ENCODE results near the gene MBTD1.
A peak's percentile ranks its signal among the peaks of the same experiment; 100 is the strongest.
"Not testable (repeated sequence)": the region's sequence is repeated elsewhere in the genome, so short reads cannot be mapped to it uniquely, and the experiment has no call there.

MBTD1 gene

GRCh38 chr17:51230306-51230705, 29.5 kb downstream of the MBTD1 start:
- H3K79me2 ChIP-seq (ENCODE audit: control insufficient read depth, insufficient read depth, low read length, poor library complexity), result no peaks in the 10 kb centered on the region
- no peak overlapping the region for H3K4me3 ChIP-seq (ENCODE audit: low read depth, low read length)
- H3K9ac ChIP-seq (ENCODE audit: low read length), result no peak overlapping the region
- H3K9me3 ChIP-seq (ENCODE audit: insufficient read depth, low read depth, low read length), result no peaks in the 10 kb centered on the region
- peak in 1 of 2 donors; percentile 1 for DNase-seq
- no peak overlapping the region for H4K12ac ChIP-seq (ENCODE audit: low read depth, low read length)
- no peak overlapping the region for H3K4me2 ChIP-seq (ENCODE audit: low read length)
- H3K27me3 ChIP-seq (ENCODE audit: insufficient read depth, low read length), result no peaks in the 10 kb centered on the region
- H2AK5ac ChIP-seq (ENCODE audit: low read length), result no peak overlapping the region
- no peaks in the 10 kb centered on the region for H3K4me1 ChIP-seq (ENCODE audit: control insufficient read depth in 1 of 2, insufficient read depth in 2 of 2, low read length in 2 of 2)
- no peak overlapping the region for H3K4ac ChIP-seq (ENCODE audit: low read depth, low read length)
- no peak overlapping the region for H2BK120ac ChIP-seq (ENCODE audit: insufficient read depth, low read length, poor library complexity)
- no peak overlapping the region for H3K18ac ChIP-seq (ENCODE audit: low read length)
- H4K91ac ChIP-seq (ENCODE audit: low read depth, low read length), result no peak overlapping the region
- no peak overlapping the region for H3K14ac ChIP-seq (ENCODE audit: low read length)
- H3K27ac ChIP-seq (ENCODE audit: low read depth, low read length), result no peak overlapping the region
- H2BK12ac ChIP-seq (ENCODE audit: low read length), result no peak overlapping the region
- no peaks in the 10 kb centered on the region for H3K36me3 ChIP-seq (ENCODE audit: control insufficient read depth in 1 of 2, insufficient read depth in 2 of 2, low read length in 2 of 2)
- no peak overlapping the region for H4K8ac ChIP-seq (ENCODE audit: low read depth, low read length)
- no peak overlapping the region for H2BK5ac ChIP-seq (ENCODE audit: low read depth, low read length, poor library complexity)
- H3K79me1 ChIP-seq (ENCODE audit: low read length), result no peaks in the 10 kb centered on the region
- no peak overlapping the region for H3K23ac ChIP-seq (ENCODE audit: low read length)
- no CpG with 5 or more reads among the region's 4 CpGs for WGBS (ENCODE audit: extremely low coverage, insufficient coverage, insufficient read length)
- no peak overlapping the region for H2AFZ ChIP-seq (ENCODE audit: insufficient read depth, low read length, poor library complexity)

- Histone ChIP-seq H3K79me2 (ENCODE audit: control insufficient read depth, insufficient read depth, low read length, poor library complexity) (no peaks in the 10 kb centered on the region), H3K4me2 (ENCODE audit: low read length) (no peak overlapping the region), H2AK5ac (ENCODE audit: low read length) (no peak overlapping the region), H2BK12ac (ENCODE audit: low read length) (no peak overlapping the region), H3K14ac (ENCODE audit: low read length) (no peak overlapping the region), H2BK5ac (ENCODE audit: low read depth, low read length, poor library complexity) (no peak overlapping the region), H4K12ac (ENCODE audit: low read depth, low read length) (no peak overlapping the region), H3K79me1 (ENCODE audit: low read length) (no peaks in the 10 kb centered on the region), H3K4ac (ENCODE audit: low read depth, low read length) (no peak overlapping the region), H3K36me3 (ENCODE audit: control insufficient read depth in 1 of 2, insufficient read depth in 2 of 2, low read length in 2 of 2) (no peaks in the 10 kb centered on the region), H3K27ac (ENCODE audit: low read depth, low read length) (no peak overlapping the region), H3K9ac (ENCODE audit: low read length) (no peak overlapping the region), H2AFZ (ENCODE audit: insufficient read depth, low read length, poor library complexity) (no peak overlapping the region), H3K18ac (ENCODE audit: low read length) (no peak overlapping the region), H3K9me3 (ENCODE audit: insufficient read depth, low read depth, low read length) (no peaks in the 10 kb centered on the region), H3K4me3 (ENCODE audit: low read depth, low read length) (no peak overlapping the region), H3K27me3 (ENCODE audit: insufficient read depth, low read length) (no peaks in the 10 kb centered on the region), H3K4me1 (ENCODE audit: control insufficient read depth in 1 of 2, insufficient read depth in 2 of 2, low read length in 2 of 2) (no peaks in the 10 kb centered on the region), H4K8ac (ENCODE audit: low read depth, low read length) (no peak overlapping the region), H4K91ac (ENCODE audit: low read depth, low read length) (no peak overlapping the region), H2BK120ac (ENCODE audit: insufficient read depth, low read length, poor library complexity) (no peak overlapping the region), H3K23ac (ENCODE audit: low read length) (no peak overlapping the region)
- WGBS (ENCODE audit: extremely low coverage, insufficient coverage, insufficient read length), result no CpG with 5 or more reads among the region's 3 CpGs
- no peak for DNase-seq
Observed at GRCh38 chr17:51229889-51230288, 30.0 kb downstream of the MBTD1 start.

- no peak for DNase-seq
- Histone ChIP-seq H3K79me2 (ENCODE audit: control insufficient read depth, insufficient read depth, low read length, poor library complexity) (no peaks in the 10 kb centered on the region), H3K23ac (ENCODE audit: low read length) (no peak overlapping the region), H3K79me1 (ENCODE audit: low read length) (no peaks in the 10 kb centered on the region), H3K18ac (ENCODE audit: low read length) (no peak overlapping the region), H4K8ac (ENCODE audit: low read depth, low read length) (no peak overlapping the region), H3K9me3 (ENCODE audit: insufficient read depth, low read depth, low read length) (no peaks in the 10 kb centered on the region), H3K27me3 (ENCODE audit: insufficient read depth, low read length) (no peaks in the 10 kb centered on the region), H3K9ac (ENCODE audit: low read length) (no peak overlapping the region), H4K12ac (ENCODE audit: low read depth, low read length) (no peak overlapping the region), H4K91ac (ENCODE audit: low read depth, low read length) (no peak overlapping the region), H2BK5ac (ENCODE audit: low read depth, low read length, poor library complexity) (no peak overlapping the region), H2AFZ (ENCODE audit: insufficient read depth, low read length, poor library complexity) (no peak overlapping the region), H3K4me2 (ENCODE audit: low read length) (no peak overlapping the region), H2AK5ac (ENCODE audit: low read length) (no peak overlapping the region), H2BK12ac (ENCODE audit: low read length) (no peak overlapping the region), H3K4ac (ENCODE audit: low read depth, low read length) (no peak overlapping the region), H3K27ac (ENCODE audit: low read depth, low read length) (no peak overlapping the region), H3K36me3 (ENCODE audit: control insufficient read depth in 1 of 2, insufficient read depth in 2 of 2, low read length in 2 of 2) (peaks cover 4 to 5% of the 10 kb centered on the region in 2 experiments), H3K14ac (ENCODE audit: low read length) (no peak overlapping the region), H3K4me1 (ENCODE audit: control insufficient read depth in 1 of 2, insufficient read depth in 2 of 2, low read length in 2 of 2) (no peaks in the 10 kb centered on the region), H3K4me3 (ENCODE audit: low read depth, low read length) (no peak overlapping the region), H2BK120ac (ENCODE audit: insufficient read depth, low read length, poor library complexity) (no peak overlapping the region)
- WGBS (ENCODE audit: extremely low coverage, insufficient coverage, insufficient read length), result no CpG with 5 or more reads among the region's 4 CpGs
Observed at GRCh38 chr17:51228161-51228560, 31.7 kb downstream of the MBTD1 start.

- H3K9ac ChIP-seq (ENCODE audit: low read length); H2AK5ac ChIP-seq (ENCODE audit: low read length); H4K12ac ChIP-seq (ENCODE audit: low read depth, low read length); H2AFZ ChIP-seq (ENCODE audit: insufficient read depth, low read length, poor library complexity); H3K14ac ChIP-seq (ENCODE audit: low read length); H3K27ac ChIP-seq (ENCODE audit: low read depth, low read length); H3K18ac ChIP-seq (ENCODE audit: low read length); H3K4ac ChIP-seq (ENCODE audit: low read depth, low read length); H2BK5ac ChIP-seq (ENCODE audit: low read depth, low read length, poor library complexity); H4K8ac ChIP-seq (ENCODE audit: low read depth, low read length); H4K91ac ChIP-seq (ENCODE audit: low read depth, low read length); H3K27me3 ChIP-seq (ENCODE audit: insufficient read depth, low read length); H2BK12ac ChIP-seq (ENCODE audit: low read length); H3K4me3 ChIP-seq (ENCODE audit: low read depth, low read length); H3K79me2 ChIP-seq (ENCODE audit: control insufficient read depth, insufficient read depth, low read length, poor library complexity); H3K79me1 ChIP-seq (ENCODE audit: low read length); H3K4me1 ChIP-seq (ENCODE audit: control insufficient read depth in 1 of 2, insufficient read depth in 2 of 2, low read length in 2 of 2); H3K23ac ChIP-seq (ENCODE audit: low read length); DNase-seq; H3K9me3 ChIP-seq (ENCODE audit: insufficient read depth, low read depth, low read length); H3K4me2 ChIP-seq (ENCODE audit: low read length); H2BK120ac ChIP-seq (ENCODE audit: insufficient read depth, low read length, poor library complexity): not testable (repeated sequence)
- H3K36me3 ChIP-seq (ENCODE audit: control insufficient read depth in 1 of 2, insufficient read depth in 2 of 2, low read length in 2 of 2), result peaks cover 5 to 13% of the 10 kb centered on the region in 2 experiments
- no CpG with 5 or more reads among the region's 7 CpGs for WGBS (ENCODE audit: extremely low coverage, insufficient coverage, insufficient read length)
Observed at GRCh38 chr17:51225523-51225922, 34.3 kb downstream of the MBTD1 start.
